Adrenal gland (tissue), 12 donors: Measurements from ENCODE around the gene GFRA1. TPM values are rescaled to one million over a fixed set of nuclear protein-coding genes. Genes with fewer than 3 reads are reported as not detected.

Experiments
- DNase-seq, 7 donors: peaks; one replicate each; pipeline ENCODE4 v3.0.0-alpha.2; 2019 to 2020
- H3K27ac ChIP-seq, 5 donors: fragments of 200-600 bp; sonication (generic) in 4 of 5; 1 replicate in 3 of 5; 2 replicates in 2 of 5; pipeline versions ENCODE4 v1.5.1 to v1.8.0; 2016 to 2020; ENCODE audit warnings: mild to moderate bottlenecking in 1 of 5
- H3K27me3 ChIP-seq: fragments of 200-600 bp; 2 replicates; pipeline ENCODE4 v1.8.0; 2021
- H3K36me3 ChIP-seq, 2 donors: fragments of 200-600 bp; replicated peaks in 1 of 2; 1 replicate in 1 of 2; 2 replicates in 1 of 2; pipeline versions ENCODE4 v1.5.1 to v1.8.0; 2018 to 2022
- H3K4me1 ChIP-seq, 2 donors: fragments of 200-600 bp; replicated peaks in 1 of 2; 1 replicate in 1 of 2; 2 replicates in 1 of 2; pipeline versions ENCODE4 v1.5.1 to v1.8.0; 2018 to 2021
- H3K4me3 ChIP-seq, 4 donors: fragments of 200-600 bp; sonication (generic) in 3 of 4; one replicate each; pipeline ENCODE4 v1.5.1; 2016 to 2018
- H3K9me3 ChIP-seq, 3 donors: fragments of 200-600 bp; sonication (generic) in 1 of 3; replicated peaks in 1 of 3; 1 replicate in 2 of 3; 2 replicates in 1 of 3; pipeline versions ENCODE4 v1.5.1 to v1.8.0; 2016 to 2021
- POLR2A ChIP-seq, 2 donors: fragments of 450-650 bp; IDR thresholded peaks; one replicate each; pipeline ENCODE4 v1.6.1; 2017; ENCODE audit warnings: antibody characterized with exemption in 2 of 2, mild to moderate bottlenecking in 2 of 2, moderate library complexity in 1 of 2
- WGBS, 4 donors: extraction: QIAGEN DNeasy Blood & Tissue Kit in 2 of 4; methylation state at CpG; one replicate each; pipeline versions ENCODE4 v1.1.5 to v1.1.7; 2013 to 2017; 5-methylcytosine and 5-hydroxymethylcytosine counted together
- intact Hi-C, 2 donors: fragments of 100-400 bp; cut with DNase I; formaldehyde crosslinking; loops; one replicate each; pipeline versions ENCODE4 v1.14.1 to v1.15.0; 2022 to 2023
- polyA plus RNA-seq, 3 donors: library from polyadenylated mRNA; stranded (reverse); fragments of 200-250 nt in 2 of 3; fragments of 350-450 nt in 1 of 3; fragmentation: Illumina TruSeq in 1 of 3; extraction: RNeasy Lipid Tissue Mini Kit (QIAGEN cat#74804) in 1 of 3; gene quantifications; one replicate each; pipeline ENCODE4 v1.2.3, GENCODE V29; 2013 to 2014
- total RNA-seq, 9 donors: library from RNA; depleted of rRNA in 4 of 9; stranded (reverse); fragments of >200 nt in 4 of 9; fragments of 120-200 nt in 1 of 9; fragmentation: NEBNext Ultra II Directional in 1 of 9; extraction: Animal tissue kit (Norgen Biotek cat#: 25700) in 1 of 9; gene quantifications; one replicate each; pipeline versions ENCODE4 v1.1.0 to v1.2.4, GENCODE V29; 2013 to 2023
- TF ChIP-seq, protein P1 (sequence below), 6 experiments: fragments of 450-650 bp in 4 of 6; fragments of 200-600 bp in 2 of 6; sonication (generic) in 1 of 6; IDR thresholded peaks; 1 replicate in 5 of 6; 2 replicates in 1 of 6; pipeline versions ENCODE4 v1.5.1 to v1.8.0; 2016 to 2021; ENCODE audit warnings: antibody characterized with exemption in 6 of 6, mild to moderate bottlenecking in 2 of 6, moderate library complexity in 1 of 6
- donor health status: healthy with polysubstance abuse.
- donor health status: Bipolar disorder and iron deficiency.
- donor health status: DM: yes; HTN: yes; CAD: no.
- donor health status: DM: no; HTN: no; CAD: no.
- donor health status: DM: no; HTN: no; CAD: no.
- donor health status: DM: yes; HTN: yes; CAD: no.

GFRA1 gene
- total and polyA plus RNA-seq, 12 donors, result 0.61 to 12.9 (median 2.6) TPM

DNA sequence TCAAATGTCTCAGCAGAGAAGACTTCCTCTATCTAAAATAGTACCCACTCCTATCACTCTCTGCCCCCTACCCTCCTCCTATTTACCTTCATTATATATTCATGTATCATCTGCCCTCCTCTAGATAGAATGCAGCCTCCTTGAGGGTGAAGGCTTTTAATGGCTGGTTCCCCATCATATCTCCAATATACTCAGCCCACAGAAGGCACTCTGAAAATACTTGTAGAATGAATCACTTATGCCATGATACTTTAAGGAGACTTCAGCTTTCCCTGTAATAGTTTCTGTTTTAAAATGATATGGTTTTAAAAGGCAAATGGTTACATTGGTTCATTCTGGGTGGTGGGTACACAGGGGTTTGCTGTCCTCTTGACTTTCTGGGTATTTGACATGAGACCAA, 25.3 kb downstream of the GFRA1 start:
- intact Hi-C loops, result no loop called here
- H3K9me3 ChIP-seq, result no peaks in the 10 kb centered on the region
- H3K27me3 ChIP-seq, result no peaks in the 10 kb centered on the region
- no peak for DNase-seq
- TF ChIP-seq, protein P1, sequence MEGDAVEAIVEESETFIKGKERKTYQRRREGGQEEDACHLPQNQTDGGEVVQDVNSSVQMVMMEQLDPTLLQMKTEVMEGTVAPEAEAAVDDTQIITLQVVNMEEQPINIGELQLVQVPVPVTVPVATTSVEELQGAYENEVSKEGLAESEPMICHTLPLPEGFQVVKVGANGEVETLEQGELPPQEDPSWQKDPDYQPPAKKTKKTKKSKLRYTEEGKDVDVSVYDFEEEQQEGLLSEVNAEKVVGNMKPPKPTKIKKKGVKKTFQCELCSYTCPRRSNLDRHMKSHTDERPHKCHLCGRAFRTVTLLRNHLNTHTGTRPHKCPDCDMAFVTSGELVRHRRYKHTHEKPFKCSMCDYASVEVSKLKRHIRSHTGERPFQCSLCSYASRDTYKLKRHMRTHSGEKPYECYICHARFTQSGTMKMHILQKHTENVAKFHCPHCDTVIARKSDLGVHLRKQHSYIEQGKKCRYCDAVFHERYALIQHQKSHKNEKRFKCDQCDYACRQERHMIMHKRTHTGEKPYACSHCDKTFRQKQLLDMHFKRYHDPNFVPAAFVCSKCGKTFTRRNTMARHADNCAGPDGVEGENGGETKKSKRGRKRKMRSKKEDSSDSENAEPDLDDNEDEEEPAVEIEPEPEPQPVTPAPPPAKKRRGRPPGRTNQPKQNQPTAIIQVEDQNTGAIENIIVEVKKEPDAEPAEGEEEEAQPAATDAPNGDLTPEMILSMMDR (IDR thresholded peaks at IDR 0.05), result no peak
- TF ChIP-seq POLR2A (IDR thresholded peaks at IDR 0.05), result no peak
- H3K4me3 ChIP-seq, result no peak overlapping the region
- no peak overlapping the region for H3K27ac ChIP-seq
- H3K36me3 ChIP-seq, result no peaks in the 10 kb centered on the region
- H3K4me1 ChIP-seq, result no peaks in the 10 kb centered on the region

GRCh38 chr10:116246263-116246662, 26.7 kb downstream of the GFRA1 start:
- TF ChIP-seq, protein P1 (IDR thresholded peaks at IDR 0.05), result no peak
- no peak for TF ChIP-seq POLR2A (IDR thresholded peaks at IDR 0.05)
- Histone ChIP-seq H3K4me3 (no peak overlapping the region), H3K27ac (no peak overlapping the region), H3K9me3 (no peaks in the 10 kb centered on the region), H3K36me3 (no peaks in the 10 kb centered on the region), H3K4me1 (no peaks in the 10 kb centered on the region), H3K27me3 (no peaks in the 10 kb centered on the region)
- 75 to 79% (median 76%) methylated on average over 9 of the region's 9 CpGs for WGBS, 4 donors
- intact Hi-C loops, result no loop called here
- no peak for DNase-seq

GRCh38 chr10:116245156-116245555, 27.9 kb downstream of the GFRA1 start:
- H3K9me3 ChIP-seq, result no peaks in the 10 kb centered on the region
- no peak for TF ChIP-seq POLR2A (IDR thresholded peaks at IDR 0.05)
- TF ChIP-seq, protein P1 (IDR thresholded peaks at IDR 0.05), result no peak
- H3K27me3 ChIP-seq, result no peaks in the 10 kb centered on the region
- intact Hi-C loops, result no loop called here
- no peaks in the 10 kb centered on the region for H3K4me1 ChIP-seq
- 65 to 81% (median 73%) methylated on average over 2 of the region's 2 CpGs for WGBS, 4 donors
- no peak overlapping the region for H3K27ac ChIP-seq
- H3K36me3 ChIP-seq, result no peaks in the 10 kb centered on the region
- no peak overlapping the region for H3K4me3 ChIP-seq
- no peak for DNase-seq

DNA sequence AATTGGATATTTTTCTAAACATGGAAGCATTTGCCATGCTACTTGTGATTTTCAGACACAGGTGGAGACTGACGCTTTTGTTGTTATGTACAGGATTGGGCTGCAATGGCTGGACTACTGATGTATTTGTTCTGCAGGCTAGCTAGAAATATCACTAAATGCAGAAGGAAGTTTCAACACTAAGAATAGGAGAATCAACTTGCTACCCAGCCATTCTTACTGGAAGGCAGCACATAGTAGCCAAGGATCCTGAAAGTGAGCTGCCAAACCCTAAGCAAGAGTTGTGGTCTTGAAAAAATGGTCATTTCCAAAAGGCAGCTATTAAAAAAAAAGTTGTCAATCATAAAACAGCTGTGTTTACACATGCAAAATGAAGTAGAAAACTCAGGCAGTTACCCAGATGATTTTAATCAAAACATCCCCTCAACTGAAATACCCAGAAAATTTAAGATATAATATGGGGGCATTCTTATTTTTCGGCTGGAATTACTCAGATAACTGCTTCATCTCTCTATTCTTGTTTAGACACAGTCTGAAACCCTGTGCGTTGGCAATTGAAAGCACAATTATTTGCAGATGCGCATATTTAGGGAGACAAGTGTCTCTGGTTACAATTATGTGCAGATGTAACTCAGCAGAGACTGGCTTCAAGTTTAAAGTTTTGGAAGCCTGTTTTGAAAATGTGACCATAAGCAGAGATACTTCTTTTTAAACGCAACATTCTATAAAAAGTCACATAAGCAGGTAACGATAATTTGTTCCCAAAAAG, 31.2 kb downstream of the GFRA1 start:
- WGBS, 4 donors, result 75 to 82% (median 79%) methylated on average over 6 of the region's 6 CpGs
- intact Hi-C loops, result no loop called here
- no peaks in the 10 kb centered on the region for H3K36me3 ChIP-seq
- no peaks in the 10 kb centered on the region for H3K4me1 ChIP-seq
- no peaks in the 10 kb centered on the region for H3K9me3 ChIP-seq
- DNase-seq, result no peak
- no peak overlapping the region for H3K27ac ChIP-seq
- no peak overlapping the region for H3K4me3 ChIP-seq
- no peaks in the 10 kb centered on the region for H3K27me3 ChIP-seq
- TF ChIP-seq, protein P1 (IDR thresholded peaks at IDR 0.05), result no peak
- TF ChIP-seq POLR2A (IDR thresholded peaks at IDR 0.05), result no peak
